Esophagus squamous epithelium (tissue), 4 donors: Measurements from ENCODE around the gene STAT3.

ENCODE experiments used
- POLR2A ChIP-seq, 4 donors: fragments of 450-650 bp; IDR thresholded peaks; one replicate each; pipeline ENCODE4 v1.6.1; 2017; ENCODE audit warnings: antibody characterized with exemption in 4 of 4, mild to moderate bottlenecking in 4 of 4, moderate library complexity in 3 of 4
- TF ChIP-seq, protein P1 (sequence below), 6 experiments: fragments of 450-650 bp in 4 of 6; fragments of 200-600 bp in 2 of 6; sonication (generic) in 2 of 6; IDR thresholded peaks; one replicate each; pipeline ENCODE4 v1.5.1; 2016 to 2019; ENCODE audit warnings: antibody characterized with exemption in 6 of 6, mild to moderate bottlenecking in 4 of 6, moderate library complexity in 4 of 6

DNA sequence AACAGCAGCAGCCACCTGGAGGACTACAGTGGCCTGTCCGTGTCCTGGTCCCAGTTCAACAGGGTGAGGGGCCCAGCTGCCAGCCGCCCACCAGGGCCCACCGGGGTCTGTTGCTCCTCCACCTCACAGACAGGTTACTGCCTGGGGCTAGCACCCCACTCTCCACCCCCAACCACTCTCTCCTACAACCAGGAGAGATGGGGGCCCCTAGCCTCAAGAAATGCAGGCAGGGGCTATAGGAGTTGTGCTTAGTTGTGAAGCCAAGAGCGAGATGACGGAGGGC, 81.9 kb downstream of the STAT3 start:
- TF ChIP-seq, protein P1, sequence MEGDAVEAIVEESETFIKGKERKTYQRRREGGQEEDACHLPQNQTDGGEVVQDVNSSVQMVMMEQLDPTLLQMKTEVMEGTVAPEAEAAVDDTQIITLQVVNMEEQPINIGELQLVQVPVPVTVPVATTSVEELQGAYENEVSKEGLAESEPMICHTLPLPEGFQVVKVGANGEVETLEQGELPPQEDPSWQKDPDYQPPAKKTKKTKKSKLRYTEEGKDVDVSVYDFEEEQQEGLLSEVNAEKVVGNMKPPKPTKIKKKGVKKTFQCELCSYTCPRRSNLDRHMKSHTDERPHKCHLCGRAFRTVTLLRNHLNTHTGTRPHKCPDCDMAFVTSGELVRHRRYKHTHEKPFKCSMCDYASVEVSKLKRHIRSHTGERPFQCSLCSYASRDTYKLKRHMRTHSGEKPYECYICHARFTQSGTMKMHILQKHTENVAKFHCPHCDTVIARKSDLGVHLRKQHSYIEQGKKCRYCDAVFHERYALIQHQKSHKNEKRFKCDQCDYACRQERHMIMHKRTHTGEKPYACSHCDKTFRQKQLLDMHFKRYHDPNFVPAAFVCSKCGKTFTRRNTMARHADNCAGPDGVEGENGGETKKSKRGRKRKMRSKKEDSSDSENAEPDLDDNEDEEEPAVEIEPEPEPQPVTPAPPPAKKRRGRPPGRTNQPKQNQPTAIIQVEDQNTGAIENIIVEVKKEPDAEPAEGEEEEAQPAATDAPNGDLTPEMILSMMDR (IDR thresholded peaks at IDR 0.05): no peak
- TF ChIP-seq POLR2A (IDR thresholded peaks at IDR 0.05): no peak
